RWPE1 (cell line): ENCODE results near the gene TNFRSF1A.

Experiments
- CTCF ChIA-PET: fragments of 350-600 bp; sonication (Branson Sonifier 250); formaldehyde crosslinking; extraction: SDS; loops from one replicate; lab custom pipeline; 2021; lab: Yijun Ruan, JAX
- POLR2A ChIA-PET: fragments of 400-600 bp; formaldehyde crosslinking; extraction: SDS; loops from one replicate; lab custom pipeline; 2020; ENCODE audit warnings: antibody characterized with exemption; ENCODE audit not compliant: low non-redundant PET; lab: Yijun Ruan, JAX
- DNase-seq: peaks from one replicate; pipeline ENCODE4 v3.0.0; 2012; ENCODE audit warnings: low spot score
- H3K27ac ChIP-seq: fragments of 450-650 bp; 2 replicates; pipeline ENCODE4 v1.5.1; 2017
- CTCF ChIP-seq: fragments of 450-650 bp; conservative IDR thresholded peaks from 2 replicates; pipeline ENCODE4 v1.5.1; 2017; ENCODE audit warnings: low read depth, mild to moderate bottlenecking

TNFRSF1A gene

GRCh38 chr12:6322969-6323339 lies 18.9 kb downstream of the TNFRSF1A start:
- CTCF ChIA-PET: interaction anchor here (0.6 to 1.2 kb wide), 5 partner anchors 10 to 75 kb away, joined by 3 to 5 read pairs (median 3); no protein-coding TSS in a partner anchor

GRCh38 chr12:6322352-6322751 lies 19.5 kb downstream of the TNFRSF1A start:
- ChIA-PET POLR2A (interaction anchor here (0.7 kb wide), 1 partner anchor 108 kb away, joined by 4 read pairs; no protein-coding TSS in a partner anchor), CTCF (interaction anchor here (0.6 kb wide), 1 partner anchor 76 kb away, joined by 3 read pairs; no protein-coding TSS in a partner anchor)
- TF ChIP-seq CTCF: no peak
- DNase-seq: no peak
- H3K27ac ChIP-seq: peak overlapping the region; percentile 56

More at GRCh38 chr12:6322969-6323339, 18.9 kb downstream of the TNFRSF1A start:
- no peak for TF ChIP-seq CTCF
- H3K27ac ChIP-seq: peak overlapping the region; percentile 56
- no peak for DNase-seq
- POLR2A ChIA-PET: no interaction called here

GRCh38 chr12:6321905-6322304 lies 20.0 kb downstream of the TNFRSF1A start:
- ChIA-PET POLR2A (interaction anchor here (0.7 kb wide), 1 partner anchor 107 kb away, joined by 4 read pairs; no protein-coding TSS in a partner anchor), CTCF (no interaction called here)
- no peak for DNase-seq
- no peak for TF ChIP-seq CTCF
- H3K27ac ChIP-seq: peak overlapping the region; percentile 56

- POLR2A ChIA-PET: no interaction called here
- DNase-seq: no peak
- no peak overlapping the region for H3K27ac ChIP-seq
- no peak for TF ChIP-seq CTCF
- CTCF ChIA-PET: interaction anchor here (0.6 kb wide), 1 partner anchor 36 kb away, joined by 3 read pairs; no protein-coding TSS in a partner anchor
Measured at GRCh38 chr12:6319446-6319845, 22.4 kb downstream of the TNFRSF1A start.

GRCh38 chr12:6318440-6318879 lies 23.4 kb downstream of the TNFRSF1A start:
- TF ChIP-seq CTCF: no peak
- no peak overlapping the region for H3K27ac ChIP-seq
- ChIA-PET CTCF (interaction anchor here (0.5 to 0.6 kb wide), 2 partner anchors 67 to 240 kb away, joined by 3 to 6 read pairs; no protein-coding TSS in a partner anchor), POLR2A (no interaction called here)
- no peak for DNase-seq

- H3K27ac ChIP-seq: no peak overlapping the region
- DNase-seq: no peak
- TF ChIP-seq CTCF: no peak
- POLR2A ChIA-PET: no interaction called here
- CTCF ChIA-PET: interaction anchor here (0.5 kb wide), 1 partner anchor 240 kb away, joined by 6 read pairs; no protein-coding TSS in a partner anchor
Measured at GRCh38 chr12:6317693-6318439, 24.0 kb downstream of the TNFRSF1A start.
